HG03520 (cell line): ENCODE results near the gene TSPAN1.

ENCODE experiments used
- ATAC-seq: cut with Tn5 transposase; IDR thresholded peaks from one replicate; pipeline ENCODE4 v1.9.1; 2021; ENCODE audit warnings: mild to moderate bottlenecking, moderate library complexity; ENCODE audit not compliant: unreplicated experiment

The TSPAN1 gene

GRCh38 chr1:46159516-46159915, 15.4 kb upstream of the TSPAN1 start:
- no peak for ATAC-seq

- no peak for ATAC-seq
Measured at GRCh38 chr1:46160212-46160611, 14.7 kb upstream of the TSPAN1 start.

GRCh38 chr1:46166521-46167462, 8.1 kb upstream of the TSPAN1 start:
- no peak for ATAC-seq

- no peak for ATAC-seq
Measured at GRCh38 chr1:46168477-46168876, 6.4 kb upstream of the TSPAN1 start.

- ATAC-seq = no peak
Measured at GRCh38 chr1:46169811-46170454, 5.0 kb upstream of the TSPAN1 start.

- no peak for ATAC-seq
Measured at GRCh38 chr1:46171351-46171750, 3.5 kb upstream of the TSPAN1 start.

- ATAC-seq = no peak
Measured at GRCh38 chr1:46171871-46172270, 3.0 kb upstream of the TSPAN1 start.

- no peak for ATAC-seq
Measured at GRCh38 chr1:46172321-46172720, 2.6 kb upstream of the TSPAN1 start.

- ATAC-seq = no peak
Measured at GRCh38 chr1:46173361-46173856, 1.5 kb upstream of the TSPAN1 start.

GRCh38 chr1:46175243-46175642, 356 bp downstream of the TSPAN1 start:
- no peak for ATAC-seq

GRCh38 chr1:46176211-46176865, 1.5 kb downstream of the TSPAN1 start, which contains the start of gene P3R3URF:
TSS of gene P3R3URF (minus strand) at chr1:46176488. CDS start at chr1:46176471, 17 bp downstream.
- no peak for ATAC-seq

- ATAC-seq = no peak
Measured at GRCh38 chr1:46179138-46180081, 4.5 kb downstream of the TSPAN1 start.

GRCh38 chr1:46180082-46180616, 5.3 kb downstream of the TSPAN1 start:
- no peak for ATAC-seq

GRCh38 chr1:46181343-46182260, 6.7 kb downstream of the TSPAN1 start:
- ATAC-seq = no peak

- ATAC-seq = no peak
Measured at GRCh38 chr1:46183079-46183847, 8.4 kb downstream of the TSPAN1 start.

GRCh38 chr1:46183926-46184557, 9.2 kb downstream of the TSPAN1 start:
- no peak for ATAC-seq

GRCh38 chr1:46184920-46185658, 10.2 kb downstream of the TSPAN1 start:
- ATAC-seq = no peak
